Right cardiac atrium (tissue), 5 donors: ENCODE data around the gene AKAP13. TPM values are rescaled to one million over a fixed set of nuclear protein-coding genes. Genes with fewer than 3 reads are reported as not detected.
"Not testable (repeated sequence)": the region's sequence is repeated elsewhere in the genome, so short reads cannot be mapped to it uniquely, and the experiment has no call there.

Experiments used
- ATAC-seq, 2 donors: fragments of 200-7000 bp; cut with Tn5 transposase; one replicate each; pipeline versions ENCODE4 v1.8.0 to v1.9.1; 2020; ENCODE audit warnings: moderate library complexity in 2 of 2, mild to moderate bottlenecking in 1 of 2
- DNase-seq, 3 donors: peaks; one replicate each; pipeline ENCODE4 v3.0.0-alpha.2; 2020
- H3K27ac ChIP-seq: one replicate; pipeline ENCODE4 v1.5.1; 2013; ENCODE audit warnings: mild to moderate bottlenecking, low read length, control low read depth, moderate library complexity
- H3K27me3 ChIP-seq: one replicate; pipeline ENCODE4 v1.6.1; 2013; ENCODE audit not compliant: control insufficient read depth, insufficient read depth
- H3K4me1 ChIP-seq: one replicate; pipeline ENCODE4 v1.6.1; 2013; ENCODE audit warnings: low read length; ENCODE audit not compliant: control insufficient read depth, insufficient read depth
- H3K4me3 ChIP-seq: one replicate; pipeline ENCODE4 v1.5.1; 2013; ENCODE audit warnings: low read length, control low read depth
- H3K9me3 ChIP-seq: one replicate; pipeline ENCODE4 v1.6.1; 2013; ENCODE audit warnings: low read length; ENCODE audit not compliant: control insufficient read depth
- WGBS: extraction: QIAGEN DNeasy Blood & Tissue Kit; methylation state at CpG from one replicate; pipeline ENCODE4 v1.1.7; 2013; 5-methylcytosine and 5-hydroxymethylcytosine counted together
- intact Hi-C, 4 donors: fragments of 100-400 bp; cut with DNase I; formaldehyde crosslinking; loops; one replicate each; pipeline versions ENCODE4 v1.11.0 to v1.14.0; 2022 to 2023
- polyA plus RNA-seq: library from polyadenylated mRNA; stranded (reverse); fragments of 200-250 nt; gene quantifications from one replicate; pipeline ENCODE4 v1.2.3, GENCODE V29; 2013
- total RNA-seq, 4 donors: library from RNA; stranded (reverse); fragmentation: NEBNext Ultra II Directional; extraction: Animal tissue kit (Norgen Biotek cat#: 25700); gene quantifications; one replicate each; pipeline ENCODE4 v1.2.1, GENCODE V29; 2021
- donor health status: healthy with polysubstance abuse.
- donor health status: DM: no; HTN: yes; CAD: no.
- donor health status: DM: no; HTN: no; CAD: no.
- donor health status: DM: no; HTN: yes; CAD: no; lungs with severe emphysema.
- donor health status: DM: yes; HTN: yes; CAD: no.

Gene AKAP13
- total and polyA plus RNA-seq, 5 donors = 104 to 348 (median 250) TPM

GRCh38 chr15:85430406-85431204, 50.2 kb downstream of the AKAP13 start:
- H3K27me3 ChIP-seq = no peaks in the 10 kb centered on the region
- no peak overlapping the region for H3K4me3 ChIP-seq
- WGBS = 80% methylated on average over 6 of the region's 6 CpGs
- peaks cover 2% of the 10 kb centered on the region for H3K4me1 ChIP-seq
- no peaks in the 10 kb centered on the region for H3K9me3 ChIP-seq
- no peak for ATAC-seq
- DNase-seq = no peak
- intact Hi-C loops = no loop called here
- no peak overlapping the region for H3K27ac ChIP-seq

- intact Hi-C loops = no loop called here
- no peaks in the 10 kb centered on the region for H3K9me3 ChIP-seq
- DNase-seq = no peak
- H3K27ac ChIP-seq = no peak overlapping the region
- no peak overlapping the region for H3K4me3 ChIP-seq
- no peaks in the 10 kb centered on the region for H3K4me1 ChIP-seq
- no peaks in the 10 kb centered on the region for H3K27me3 ChIP-seq
- no peak for ATAC-seq
Measured at GRCh38 chr15:85439996-85440395, 59.6 kb downstream of the AKAP13 start.

- Histone ChIP-seq H3K4me3 (no peak overlapping the region), H3K4me1 (no peaks in the 10 kb centered on the region), H3K9me3 (no peaks in the 10 kb centered on the region), H3K27ac (no peak overlapping the region), H3K27me3 (no peaks in the 10 kb centered on the region)
- intact Hi-C loops = no loop called here
- WGBS = 73% methylated on average over 2 of the region's 2 CpGs
- DNase-seq (no peak), ATAC-seq (no peak)
Measured at GRCh38 chr15:85440451-85440850, 60.0 kb downstream of the AKAP13 start.

GRCh38 chr15:85441854-85442253, 61.5 kb downstream of the AKAP13 start:
- intact Hi-C loops, DNase-seq, H3K27ac ChIP-seq, H3K4me3 ChIP-seq, H3K27me3 ChIP-seq, H3K4me1 ChIP-seq, H3K9me3 ChIP-seq: not testable (repeated sequence)
- WGBS = 82% methylated on average over 7 of the region's 8 CpGs
- ATAC-seq = peak; percentile 62 to 69

- Histone ChIP-seq H3K4me1 (no peaks in the 10 kb centered on the region), H3K9me3 (no peaks in the 10 kb centered on the region), H3K4me3 (no peak overlapping the region), H3K27ac (no peak overlapping the region), H3K27me3 (no peaks in the 10 kb centered on the region)
- ATAC-seq = no peak
- intact Hi-C loops = no loop called here
- no peak for DNase-seq
Measured at GRCh38 chr15:85443046-85443445, 62.6 kb downstream of the AKAP13 start.

GRCh38 chr15:85443593-85444087, 63.2 kb downstream of the AKAP13 start:
- peak; percentile 84 to 85 for ATAC-seq
- H3K27ac ChIP-seq = no peak overlapping the region
- no peak for DNase-seq
- intact Hi-C loops = no loop called here
- 60% methylated on average over 4 of the region's 4 CpGs for WGBS
- H3K9me3 ChIP-seq = no peaks in the 10 kb centered on the region
- no peaks in the 10 kb centered on the region for H3K4me1 ChIP-seq
- no peak overlapping the region for H3K4me3 ChIP-seq
- no peaks in the 10 kb centered on the region for H3K27me3 ChIP-seq

GRCh38 chr15:85444122-85444745, 63.8 kb downstream of the AKAP13 start:
- Histone ChIP-seq H3K4me1 (no peaks in the 10 kb centered on the region), H3K4me3 (no peak overlapping the region), H3K27me3 (no peaks in the 10 kb centered on the region), H3K27ac (no peak overlapping the region), H3K9me3 (no peaks in the 10 kb centered on the region)
- ATAC-seq (peak in 1 of 2 donors; percentile 29), DNase-seq (no peak)
- intact Hi-C loops = no loop called here
- WGBS = 30% methylated on average over 3 of the region's 3 CpGs

GRCh38 chr15:85445361-85445760, 65.0 kb downstream of the AKAP13 start:
- H3K9me3 ChIP-seq = no peaks in the 10 kb centered on the region
- ATAC-seq (no peak), DNase-seq (no peak)
- no peaks in the 10 kb centered on the region for H3K27me3 ChIP-seq
- no peak overlapping the region for H3K4me3 ChIP-seq
- no peak overlapping the region for H3K27ac ChIP-seq
- H3K4me1 ChIP-seq = no peaks in the 10 kb centered on the region
- WGBS = 96% methylated on average over 1 of the region's 1 CpG
- intact Hi-C loops = no loop called here

- Histone ChIP-seq H3K4me1 (peaks cover 9% of the 10 kb centered on the region), H3K27ac (no peak overlapping the region), H3K4me3 (no peak overlapping the region), H3K27me3 (no peaks in the 10 kb centered on the region), H3K9me3 (no peaks in the 10 kb centered on the region)
- 92% methylated on average over 3 of the region's 3 CpGs for WGBS
- no peak for DNase-seq
- ATAC-seq = no peak
- intact Hi-C loops = no loop called here
Measured at GRCh38 chr15:85451099-85451700, 70.8 kb downstream of the AKAP13 start.

GRCh38 chr15:85452436-85452835, 72.0 kb downstream of the AKAP13 start:
- whole genome bisulfite sequencing = 89% methylated on average over 1 of the region's 1 CpG
- Histone ChIP-seq H3K4me3 (no peak overlapping the region), H3K9me3 (no peaks in the 10 kb centered on the region), H3K4me1 (peaks cover 9% of the 10 kb centered on the region), H3K27me3 (no peaks in the 10 kb centered on the region), H3K27ac (no peak overlapping the region)
- no peak for DNase-seq
- peak in 1 of 2 donors; percentile 25 for ATAC-seq
- intact Hi-C loops = no loop called here

GRCh38 chr15:85453144-85453872, 72.9 kb downstream of the AKAP13 start:
- Histone ChIP-seq H3K9me3 (no peaks in the 10 kb centered on the region), H3K27me3 (no peaks in the 10 kb centered on the region), H3K4me1 (peaks cover 9% of the 10 kb centered on the region), H3K4me3 (no peak overlapping the region), H3K27ac (peak overlapping the region; percentile 43)
- WGBS = 89% methylated on average over 5 of the region's 5 CpGs
- intact Hi-C loops = no loop called here
- ATAC-seq = peak; percentile 25 to 37
- no peak for DNase-seq
